ENCODE data around the gene GPATCH2.

The GPATCH2 gene

GRCh38 chr1:217626321-217626720, 4.6 kb downstream of the GPATCH2 start:
- Histone ChIP-seq H3K4me1 (ENCODE audit: control insufficient read depth, insufficient read depth, low read length, unreplicated experiment) (peaks cover 22% of the 10 kb centered on the region), H2AFZ (ENCODE audit: low read length, unreplicated experiment) (no peak overlapping the region), H3K79me2 (ENCODE audit: control insufficient read depth, insufficient read depth, low read length, unreplicated experiment) (peaks cover 82% of the 10 kb centered on the region), H3K36me3 (ENCODE audit: insufficient read depth, low read length) (no peaks in the 10 kb centered on the region), H3K27me3 (ENCODE audit: insufficient read depth, low read length) (no peaks in the 10 kb centered on the region), H3K4me3 (ENCODE audit: low read depth, low read length) (no peak overlapping the region), H3K27ac (ENCODE audit: low read depth, low read length) (no peak overlapping the region)

- Histone ChIP-seq H2AFZ (ENCODE audit: low read length, unreplicated experiment) (no peak overlapping the region), H3K4me1 (ENCODE audit: control insufficient read depth, insufficient read depth, low read length, unreplicated experiment) (no peaks in the 10 kb centered on the region), H3K27me3 (ENCODE audit: insufficient read depth, low read length) (no peaks in the 10 kb centered on the region), H3K4me3 (ENCODE audit: low read depth, low read length) (no peak overlapping the region), H3K79me2 (ENCODE audit: control insufficient read depth, insufficient read depth, low read length, unreplicated experiment) (peaks cover 51% of the 10 kb centered on the region), H3K36me3 (ENCODE audit: insufficient read depth, low read length) (peaks cover 8% of the 10 kb centered on the region), H3K27ac (ENCODE audit: low read depth, low read length) (no peak overlapping the region)
Observed at GRCh38 chr1:217622042-217622441, 8.8 kb downstream of the GPATCH2 start.

GRCh38 chr1:217620814-217621213, 10.1 kb downstream of the GPATCH2 start:
- Histone ChIP-seq H3K4me3 (ENCODE audit: low read depth, low read length) (no peak overlapping the region), H3K27me3 (ENCODE audit: insufficient read depth, low read length) (no peaks in the 10 kb centered on the region), H3K79me2 (ENCODE audit: control insufficient read depth, insufficient read depth, low read length, unreplicated experiment) (peaks cover 41% of the 10 kb centered on the region), H3K27ac (ENCODE audit: low read depth, low read length) (no peak overlapping the region), H3K36me3 (ENCODE audit: insufficient read depth, low read length) (peaks cover 8% of the 10 kb centered on the region), H2AFZ (ENCODE audit: low read length, unreplicated experiment) (no peak overlapping the region), H3K4me1 (ENCODE audit: control insufficient read depth, insufficient read depth, low read length, unreplicated experiment) (no peaks in the 10 kb centered on the region)

GRCh38 chr1:217617126-217617525, 13.8 kb downstream of the GPATCH2 start:
- H3K27ac ChIP-seq (ENCODE audit: low read depth, low read length): no peak overlapping the region
- no peak overlapping the region for H3K4me3 ChIP-seq (ENCODE audit: low read depth, low read length)
- H3K79me2 ChIP-seq (ENCODE audit: control insufficient read depth, insufficient read depth, low read length, unreplicated experiment): peaks cover 13% of the 10 kb centered on the region
- no peak overlapping the region for H2AFZ ChIP-seq (ENCODE audit: low read length, unreplicated experiment)
- peaks cover 8% of the 10 kb centered on the region for H3K36me3 ChIP-seq (ENCODE audit: insufficient read depth, low read length)
- H3K27me3 ChIP-seq (ENCODE audit: insufficient read depth, low read length): no peaks in the 10 kb centered on the region
- no peaks in the 10 kb centered on the region for H3K4me1 ChIP-seq (ENCODE audit: control insufficient read depth, insufficient read depth, low read length, unreplicated experiment)

GRCh38 chr1:217614200-217614712, 16.6 kb downstream of the GPATCH2 start:
- Histone ChIP-seq H3K4me3 (ENCODE audit: low read depth, low read length) (no peak overlapping the region), H3K79me2 (ENCODE audit: control insufficient read depth, insufficient read depth, low read length, unreplicated experiment) (no peaks in the 10 kb centered on the region), H3K27me3 (ENCODE audit: insufficient read depth, low read length) (no peaks in the 10 kb centered on the region), H2AFZ (ENCODE audit: low read length, unreplicated experiment) (no peak overlapping the region), H3K27ac (ENCODE audit: low read depth, low read length) (no peak overlapping the region), H3K4me1 (ENCODE audit: control insufficient read depth, insufficient read depth, low read length, unreplicated experiment) (no peaks in the 10 kb centered on the region), H3K36me3 (ENCODE audit: insufficient read depth, low read length) (peaks cover 6% of the 10 kb centered on the region)

GRCh38 chr1:217605390-217605789, 25.5 kb downstream of the GPATCH2 start:
- Histone ChIP-seq H3K4me3 (ENCODE audit: low read depth, low read length) (no peak overlapping the region), H2AFZ (ENCODE audit: low read length, unreplicated experiment) (no peak overlapping the region), H3K27me3 (ENCODE audit: insufficient read depth, low read length) (no peaks in the 10 kb centered on the region), H3K79me2 (ENCODE audit: control insufficient read depth, insufficient read depth, low read length, unreplicated experiment) (no peaks in the 10 kb centered on the region), H3K36me3 (ENCODE audit: insufficient read depth, low read length) (peaks cover 12% of the 10 kb centered on the region; the same call in 1 of the 2 replicates), H3K27ac (ENCODE audit: low read depth, low read length) (peak overlapping the region; percentile 10; the same call in 1 of the 2 replicates), H3K4me1 (ENCODE audit: control insufficient read depth, insufficient read depth, low read length, unreplicated experiment) (peaks cover 12% of the 10 kb centered on the region)

- Histone ChIP-seq H3K27ac (ENCODE audit: low read depth, low read length) (no peak overlapping the region), H3K79me2 (ENCODE audit: control insufficient read depth, insufficient read depth, low read length, unreplicated experiment) (no peaks in the 10 kb centered on the region), H2AFZ (ENCODE audit: low read length, unreplicated experiment) (no peak overlapping the region), H3K36me3 (ENCODE audit: insufficient read depth, low read length) (peaks cover 6% of the 10 kb centered on the region; the same call in 1 of the 2 replicates), H3K4me3 (ENCODE audit: low read depth, low read length) (no peak overlapping the region), H3K4me1 (ENCODE audit: control insufficient read depth, insufficient read depth, low read length, unreplicated experiment) (peaks cover 12% of the 10 kb centered on the region), H3K27me3 (ENCODE audit: insufficient read depth, low read length) (no peaks in the 10 kb centered on the region)
Observed at GRCh38 chr1:217602380-217602779, 28.5 kb downstream of the GPATCH2 start.

GRCh38 chr1:217599154-217599553, 31.7 kb downstream of the GPATCH2 start:
- no peak overlapping the region for H3K4me3 ChIP-seq (ENCODE audit: low read depth, low read length)
- H3K27ac ChIP-seq (ENCODE audit: low read depth, low read length): no peak overlapping the region
- H3K36me3 ChIP-seq (ENCODE audit: insufficient read depth, low read length): no peaks in the 10 kb centered on the region
- no peaks in the 10 kb centered on the region for H3K27me3 ChIP-seq (ENCODE audit: insufficient read depth, low read length)
- no peaks in the 10 kb centered on the region for H3K4me1 ChIP-seq (ENCODE audit: control insufficient read depth, insufficient read depth, low read length, unreplicated experiment)
- no peak overlapping the region for H2AFZ ChIP-seq (ENCODE audit: low read length, unreplicated experiment)
- H3K79me2 ChIP-seq (ENCODE audit: control insufficient read depth, insufficient read depth, low read length, unreplicated experiment): no peaks in the 10 kb centered on the region

GRCh38 chr1:217590598-217590997, 40.3 kb downstream of the GPATCH2 start:
- Histone ChIP-seq H3K4me3 (ENCODE audit: low read depth, low read length) (no peak overlapping the region), H3K4me1 (ENCODE audit: control insufficient read depth, insufficient read depth, low read length, unreplicated experiment) (no peaks in the 10 kb centered on the region), H3K79me2 (ENCODE audit: control insufficient read depth, insufficient read depth, low read length, unreplicated experiment) (no peaks in the 10 kb centered on the region), H3K27me3 (ENCODE audit: insufficient read depth, low read length) (no peaks in the 10 kb centered on the region), H3K36me3 (ENCODE audit: insufficient read depth, low read length) (no peaks in the 10 kb centered on the region), H3K27ac (ENCODE audit: low read depth, low read length) (no peak overlapping the region), H2AFZ (ENCODE audit: low read length, unreplicated experiment) (no peak overlapping the region)

- no peak overlapping the region for H3K4me3 ChIP-seq (ENCODE audit: low read depth, low read length)
- no peaks in the 10 kb centered on the region for H3K79me2 ChIP-seq (ENCODE audit: control insufficient read depth, insufficient read depth, low read length, unreplicated experiment)
- no peaks in the 10 kb centered on the region for H3K27me3 ChIP-seq (ENCODE audit: insufficient read depth, low read length)
- no peaks in the 10 kb centered on the region for H3K36me3 ChIP-seq (ENCODE audit: insufficient read depth, low read length)
- H3K4me1 ChIP-seq (ENCODE audit: control insufficient read depth, insufficient read depth, low read length, unreplicated experiment): no peaks in the 10 kb centered on the region
- no peak overlapping the region for H3K27ac ChIP-seq (ENCODE audit: low read depth, low read length)
- H2AFZ ChIP-seq (ENCODE audit: low read length, unreplicated experiment): no peak overlapping the region
Observed at GRCh38 chr1:217586586-217586985, 44.3 kb downstream of the GPATCH2 start.

- H2AFZ ChIP-seq (ENCODE audit: low read length, unreplicated experiment): no peak overlapping the region
- H3K79me2 ChIP-seq (ENCODE audit: control insufficient read depth, insufficient read depth, low read length, unreplicated experiment): no peaks in the 10 kb centered on the region
- no peak overlapping the region for H3K4me3 ChIP-seq (ENCODE audit: low read depth, low read length)
- H3K27me3 ChIP-seq (ENCODE audit: insufficient read depth, low read length): no peaks in the 10 kb centered on the region
- H3K27ac ChIP-seq (ENCODE audit: low read depth, low read length): no peak overlapping the region
- no peaks in the 10 kb centered on the region for H3K36me3 ChIP-seq (ENCODE audit: insufficient read depth, low read length)
- no peaks in the 10 kb centered on the region for H3K4me1 ChIP-seq (ENCODE audit: control insufficient read depth, insufficient read depth, low read length, unreplicated experiment)
Observed at GRCh38 chr1:217585577-217585976, 45.3 kb downstream of the GPATCH2 start.

Data from ACC112 (cell line).